GM20000 (cell line): ENCODE measurements around the gene SULT1A2.

ENCODE experiments used
- DNase-seq: peaks from one replicate; pipeline ENCODE4 v3.0.0; 2012; ENCODE audit warnings: low spot score
- CTCF ChIP-seq: IDR thresholded peaks from 2 replicates; pipeline ENCODE4 v1.5.1; 2012; ENCODE audit warnings: mild to moderate bottlenecking, control low read depth; ENCODE audit errors: extremely low read depth, missing control alignments

SULT1A2 gene

GRCh38 chr16:28563218-28563617 is 33.6 kb downstream of the SULT1A2 start:
- DNase-seq = no peak
- TF ChIP-seq CTCF = no peak

- TF ChIP-seq CTCF = no peak
- no peak for DNase-seq
Measured at GRCh38 chr16:28562199-28562598, 34.7 kb downstream of the SULT1A2 start.

GRCh38 chr16:28561557-28562187 is 35.2 kb downstream of the SULT1A2 start:
- no peak for TF ChIP-seq CTCF
- DNase-seq = no peak

- no peak for DNase-seq
- no peak for TF ChIP-seq CTCF
Measured at GRCh38 chr16:28558456-28558855, 38.4 kb downstream of the SULT1A2 start.

- TF ChIP-seq CTCF = no peak
Measured at GRCh38 chr16:28556914-28557320, 39.9 kb downstream of the SULT1A2 start.

GRCh38 chr16:28555561-28555960 is 41.3 kb downstream of the SULT1A2 start:
- no peak for TF ChIP-seq CTCF
- peak; percentile 29 for DNase-seq

More at GRCh38 chr16:28556914-28557320, 39.9 kb downstream of the SULT1A2 start:
- no peak for DNase-seq

- no peak for TF ChIP-seq CTCF
- no peak for DNase-seq
Measured at GRCh38 chr16:28554634-28555423, 42.0 kb downstream of the SULT1A2 start.
